Stimulated activated naive CD8-positive, alpha-beta T cell treated with anti-CD3 and anti-CD28 coated beads, Interleukin-15, Interleukin-2, amounts not matched to agents 100 ng/mL and 50 ng/mL, for 24 hours (primary cell): Measurements from ENCODE around the gene EPHB4.
A peak's percentile ranks its signal among the peaks of the same experiment; 100 is the strongest.
"Not testable (repeated sequence)": the region's sequence is repeated elsewhere in the genome, so short reads cannot be mapped to it uniquely, and the experiment has no call there.

Experiments
- H3K27ac Mint-ChIP-seq: one replicate; pipeline ENCODE4 v1.8.0; 2021; ENCODE audit warnings: mild to moderate bottlenecking, mixed read lengths
- H3K27me3 Mint-ChIP-seq: one replicate; pipeline ENCODE4 v1.8.0; 2021; ENCODE audit warnings: mixed read lengths
- H3K36me3 Mint-ChIP-seq: one replicate; pipeline ENCODE4 v1.8.0; 2021; ENCODE audit warnings: low read depth, mixed read lengths
- H3K4me1 Mint-ChIP-seq: one replicate; pipeline ENCODE4 v1.8.0; 2021; ENCODE audit warnings: low read depth, mixed read lengths
- H3K4me3 Mint-ChIP-seq: one replicate; pipeline ENCODE4 v1.8.0; 2021; ENCODE audit warnings: mild to moderate bottlenecking, mixed read lengths
- H3K9me3 Mint-ChIP-seq: one replicate; pipeline ENCODE4 v1.8.0; 2021; ENCODE audit warnings: mixed read lengths

EPHB4 gene

DNA sequence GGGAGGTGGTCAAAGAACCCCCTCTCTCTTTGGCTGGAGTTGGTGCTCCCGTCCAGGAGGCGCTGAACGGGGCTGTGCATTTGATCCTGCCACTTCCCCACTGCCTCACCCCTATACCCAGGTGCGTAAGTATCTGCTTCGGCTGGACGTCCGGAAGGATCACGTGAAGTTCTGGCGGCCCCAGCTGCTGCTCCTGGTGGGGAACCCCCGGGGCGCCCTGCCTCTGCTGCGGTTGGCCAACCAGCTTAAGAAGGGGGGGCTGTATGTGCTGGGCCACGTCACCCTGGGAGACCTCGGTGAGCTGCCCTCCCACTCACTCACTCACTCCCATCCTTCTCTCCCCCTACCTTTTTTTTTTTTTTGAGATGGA is 34.3 kb upstream of the EPHB4 start:
- Mint-ChIP-seq H3K27ac (no peak overlapping the region), H3K4me3 (no peak overlapping the region), H3K27me3 (no peaks in the 10 kb centered on the region), H3K4me1 (peaks cover 3% of the 10 kb centered on the region), H3K36me3 (peaks cover 29% of the 10 kb centered on the region), H3K9me3 (no peaks in the 10 kb centered on the region)

GRCh38 chr7:100860702-100861615 is 33.6 kb upstream of the EPHB4 start:
- no peak overlapping the region for H3K27ac Mint-ChIP-seq
- H3K36me3 Mint-ChIP-seq: peaks cover 29% of the 10 kb centered on the region
- H3K27me3 Mint-ChIP-seq: no peaks in the 10 kb centered on the region
- no peak overlapping the region for H3K4me3 Mint-ChIP-seq
- no peaks in the 10 kb centered on the region for H3K4me1 Mint-ChIP-seq
- no peaks in the 10 kb centered on the region for H3K9me3 Mint-ChIP-seq

DNA sequence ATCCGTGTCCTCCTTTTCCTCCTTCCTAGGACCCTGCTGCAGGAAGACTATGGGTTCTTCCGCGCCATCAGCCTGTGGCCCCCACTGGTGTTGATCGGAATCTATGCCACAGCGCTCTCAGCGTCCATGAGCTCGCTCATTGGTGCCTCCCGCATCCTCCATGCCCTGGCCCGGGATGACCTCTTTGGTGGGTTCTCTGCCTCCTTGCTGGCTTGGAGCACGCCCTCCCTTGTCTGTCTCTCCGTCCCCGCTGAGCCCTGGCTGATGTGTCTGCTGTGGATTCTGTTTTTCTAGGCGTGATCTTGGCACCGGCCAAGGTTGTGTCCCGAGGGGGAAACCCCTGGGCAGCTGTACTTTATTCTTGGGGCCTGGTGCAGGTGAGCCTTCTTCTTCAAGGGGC is 32.5 kb upstream of the EPHB4 start:
- H3K27ac Mint-ChIP-seq: no peak overlapping the region
- no peaks in the 10 kb centered on the region for H3K4me1 Mint-ChIP-seq
- peaks cover 25% of the 10 kb centered on the region for H3K36me3 Mint-ChIP-seq
- H3K4me3 Mint-ChIP-seq: no peak overlapping the region
- H3K27me3 Mint-ChIP-seq: no peaks in the 10 kb centered on the region
- no peaks in the 10 kb centered on the region for H3K9me3 Mint-ChIP-seq

- no peaks in the 10 kb centered on the region for H3K9me3 Mint-ChIP-seq
- H3K4me1 Mint-ChIP-seq: peaks cover 12% of the 10 kb centered on the region
- no peak overlapping the region for H3K4me3 Mint-ChIP-seq
These were observed 29.6 kb upstream of the EPHB4 start for GRCh38 chr7:100856871-100857282.

DNA sequence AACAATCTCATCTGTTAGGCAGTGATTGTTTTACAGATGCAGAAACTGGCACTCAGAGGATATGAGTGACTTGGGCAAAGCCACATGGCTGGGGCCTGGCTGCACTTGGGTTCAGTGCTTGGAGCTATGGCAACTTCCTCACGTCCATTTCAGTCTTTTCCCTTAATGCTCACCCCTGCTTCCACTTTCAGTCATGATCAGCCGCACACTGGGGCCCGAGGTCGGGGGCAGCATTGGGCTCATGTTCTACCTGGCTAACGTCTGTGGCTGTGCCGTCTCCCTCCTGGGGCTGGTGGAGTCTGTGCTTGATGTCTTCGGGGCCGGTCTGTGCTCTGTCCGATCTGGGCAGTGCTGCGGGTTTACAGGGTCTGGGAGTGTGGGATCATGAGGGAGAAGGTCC is 28.2 kb upstream of the EPHB4 start:
- no peak overlapping the region for H3K4me3 Mint-ChIP-seq
- no peak overlapping the region for H3K27ac Mint-ChIP-seq
- H3K27me3 Mint-ChIP-seq: no peaks in the 10 kb centered on the region
- H3K9me3 Mint-ChIP-seq: no peaks in the 10 kb centered on the region
- peaks cover 8% of the 10 kb centered on the region for H3K36me3 Mint-ChIP-seq
- H3K4me1 Mint-ChIP-seq: peaks cover 18% of the 10 kb centered on the region

More at GRCh38 chr7:100856871-100857282, 29.6 kb upstream of the EPHB4 start:
- H3K27ac Mint-ChIP-seq: no peak overlapping the region
- no peaks in the 10 kb centered on the region for H3K27me3 Mint-ChIP-seq
- H3K36me3 Mint-ChIP-seq: peaks cover 12% of the 10 kb centered on the region

GRCh38 chr7:100854899-100855298 is 27.6 kb upstream of the EPHB4 start:
- not testable (repeated sequence) for H3K4me3 Mint-ChIP-seq, H3K9me3 Mint-ChIP-seq, H3K36me3 Mint-ChIP-seq

GRCh38 chr7:100854146-100854895 is 27.0 kb upstream of the EPHB4 start:
- H3K27me3 Mint-ChIP-seq: no peaks in the 10 kb centered on the region
- peak overlapping the region; percentile 89 for H3K4me3 Mint-ChIP-seq
- peaks cover 18% of the 10 kb centered on the region for H3K4me1 Mint-ChIP-seq
- no peaks in the 10 kb centered on the region for H3K36me3 Mint-ChIP-seq
- no peak overlapping the region for H3K27ac Mint-ChIP-seq
- no peaks in the 10 kb centered on the region for H3K9me3 Mint-ChIP-seq

More at GRCh38 chr7:100854899-100855298, 27.6 kb upstream of the EPHB4 start:
- not testable (repeated sequence) for H3K27me3 Mint-ChIP-seq, H3K27ac Mint-ChIP-seq
- peaks cover 18% of the 10 kb centered on the region for H3K4me1 Mint-ChIP-seq

- Mint-ChIP-seq H3K36me3 (no peaks in the 10 kb centered on the region), H3K4me1 (peaks cover 18% of the 10 kb centered on the region), H3K9me3 (no peaks in the 10 kb centered on the region), H3K27me3 (no peaks in the 10 kb centered on the region), H3K27ac (peak within 1 kb of the TSS; percentile 68), H3K4me3 (peak within 1 kb of the TSS; percentile 89)
These were observed 24.9 kb upstream of the EPHB4 start, which contains the start of gene SLC12A9 for GRCh38 chr7:100852048-100852872. SLC12A9 (plus strand) TSS chr7:100852713; CDS start chr7:100854198, 1,485 bp downstream.

- H3K9me3 Mint-ChIP-seq: no peaks in the 10 kb centered on the region
- no peaks in the 10 kb centered on the region for H3K27me3 Mint-ChIP-seq
- H3K4me1 Mint-ChIP-seq: peaks cover 8% of the 10 kb centered on the region
- no peaks in the 10 kb centered on the region for H3K36me3 Mint-ChIP-seq
- H3K4me3 Mint-ChIP-seq: no peak overlapping the region
- no peak overlapping the region for H3K27ac Mint-ChIP-seq
These were observed 20.0 kb upstream of the EPHB4 start for GRCh38 chr7:100847360-100847759.

DNA sequence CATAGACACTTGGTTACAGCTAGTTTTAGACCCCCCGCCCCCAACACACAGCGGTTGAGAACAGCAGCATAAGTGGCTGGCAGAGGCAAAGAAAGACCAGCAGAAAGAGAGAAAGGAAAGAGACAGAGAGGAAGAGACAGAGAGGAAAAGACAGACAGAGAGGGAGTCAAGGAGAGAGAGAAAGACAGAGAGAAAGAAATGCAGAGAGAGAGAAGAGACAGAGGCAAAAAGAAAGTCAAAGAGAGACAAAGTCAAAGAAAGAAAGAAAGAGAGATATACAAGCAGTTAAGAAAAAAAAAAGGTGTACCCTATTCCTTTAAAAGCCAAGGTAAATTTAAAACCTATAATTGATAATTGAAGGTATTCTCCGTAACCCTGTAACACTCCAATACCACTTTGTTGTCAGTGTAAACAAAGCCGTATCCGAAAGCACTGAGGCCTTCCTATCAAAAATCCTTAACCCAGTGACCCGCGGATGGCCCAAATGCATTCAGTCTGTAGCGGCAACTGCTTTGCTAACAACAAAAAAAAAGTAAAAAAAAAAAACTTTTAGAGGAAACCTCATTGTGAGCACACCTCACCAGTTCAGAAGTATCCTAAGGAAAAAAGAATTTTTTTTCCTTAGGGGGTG is 13.3 kb upstream of the EPHB4 start:
- no peaks in the 10 kb centered on the region for H3K27me3 Mint-ChIP-seq
- no peak overlapping the region for H3K4me3 Mint-ChIP-seq
- no peaks in the 10 kb centered on the region for H3K9me3 Mint-ChIP-seq
- peaks cover 14% of the 10 kb centered on the region for H3K4me1 Mint-ChIP-seq
- no peaks in the 10 kb centered on the region for H3K36me3 Mint-ChIP-seq
- H3K27ac Mint-ChIP-seq: no peak overlapping the region

- no peak overlapping the region for H3K4me3 Mint-ChIP-seq
- H3K27ac Mint-ChIP-seq: no peak overlapping the region
- peaks cover 15% of the 10 kb centered on the region for H3K4me1 Mint-ChIP-seq
- no peaks in the 10 kb centered on the region for H3K36me3 Mint-ChIP-seq
- no peaks in the 10 kb centered on the region for H3K27me3 Mint-ChIP-seq
- H3K9me3 Mint-ChIP-seq: no peaks in the 10 kb centered on the region
These were observed 12.0 kb upstream of the EPHB4 start for GRCh38 chr7:100839361-100839760.

DNA sequence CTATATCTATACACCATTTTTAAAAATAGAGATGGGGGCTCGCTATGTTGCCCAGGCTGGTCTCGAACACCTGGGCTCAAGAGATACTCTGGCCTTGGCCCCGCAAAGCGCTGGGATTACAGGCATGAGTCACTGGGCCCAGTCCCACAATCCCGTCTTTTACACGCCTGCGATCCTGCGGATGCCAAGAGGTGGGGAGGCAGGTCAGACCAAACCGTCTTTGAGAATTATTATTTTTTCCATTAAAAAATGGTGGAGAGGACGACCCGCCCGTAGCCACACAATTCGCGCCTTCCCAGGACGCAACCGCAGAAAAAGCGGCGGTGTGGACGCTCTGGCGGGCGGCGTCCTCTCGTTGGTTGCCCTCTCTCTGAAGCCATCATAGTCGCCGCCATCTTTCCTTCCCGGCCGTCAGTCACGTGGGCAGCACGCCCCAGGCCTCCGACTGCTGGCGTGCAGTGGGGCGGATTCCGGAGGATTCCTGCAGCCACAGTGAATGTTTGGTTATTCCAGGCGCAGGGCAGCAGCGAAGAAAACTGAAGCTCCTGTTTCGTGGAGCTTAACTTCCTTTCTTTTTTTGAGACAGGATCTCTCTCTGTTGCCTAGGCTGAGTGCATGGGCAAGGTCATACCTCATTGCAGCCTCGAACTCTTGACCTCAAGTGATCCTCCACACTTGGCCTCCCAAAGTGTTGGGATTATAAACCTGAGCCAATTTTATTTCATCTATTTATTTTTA is 9.9 kb upstream of the EPHB4 start:
- peak overlapping the region; percentile 58 for H3K4me3 Mint-ChIP-seq
- H3K4me1 Mint-ChIP-seq: peaks cover 15% of the 10 kb centered on the region
- H3K9me3 Mint-ChIP-seq: no peaks in the 10 kb centered on the region
- H3K36me3 Mint-ChIP-seq: no peaks in the 10 kb centered on the region
- H3K27ac Mint-ChIP-seq: peak overlapping the region; percentile 70
- H3K27me3 Mint-ChIP-seq: no peaks in the 10 kb centered on the region

- H3K4me3 Mint-ChIP-seq: peak overlapping the region; percentile 58
- H3K36me3 Mint-ChIP-seq: no peaks in the 10 kb centered on the region
- H3K27me3 Mint-ChIP-seq: no peaks in the 10 kb centered on the region
- no peaks in the 10 kb centered on the region for H3K9me3 Mint-ChIP-seq
- peak overlapping the region; percentile 70 for H3K27ac Mint-ChIP-seq
- peaks cover 15% of the 10 kb centered on the region for H3K4me1 Mint-ChIP-seq
These were observed 9.4 kb upstream of the EPHB4 start for GRCh38 chr7:100836812-100837098.
